OCI-LY7 (cell line): ENCODE results near the gene DIP2C. TPM values are rescaled to one million over a fixed set of nuclear protein-coding genes. Genes with fewer than 3 reads are reported as not detected.

Source experiments
- BruUV-seq: library from RNA; stranded (reverse); fragments of 400-500 nt; replicated peaks from 2 replicates; lab custom pipeline; 2021; lab: Mats Ljungman, UMichigan
- CTCF ChIA-PET: fragments of 300-600 bp; sonication (Branson Sonifier 250); formaldehyde crosslinking; loops from one replicate; lab custom pipeline; 2022; ENCODE audit warnings: antibody characterized with exemption; ENCODE audit not compliant: unreplicated experiment; lab: Charles Lee
- POLR2A ChIA-PET: fragments of 300-600 bp; sonication (Branson Sonifier 250); formaldehyde crosslinking; loops from one replicate; lab custom pipeline; 2022; ENCODE audit warnings: antibody characterized with exemption; lab: Charles Lee
- DNase-seq: peaks from one replicate; pipeline ENCODE4 v3.0.0-alpha.2; 2015; ENCODE audit warnings: low spot score
- H2AFZ ChIP-seq: fragments of 200-600 bp; sonication (generic), shearing (Covaris generic); 2 replicates; pipeline ENCODE4 v1.6.1; 2014; ENCODE audit warnings: mild to moderate bottlenecking, antibody characterized with exemption, low read length, moderate library complexity
- H3K27ac ChIP-seq: fragments of 200-600 bp; sonication (generic); 2 replicates; pipeline ENCODE4 v1.5.1; 2014; ENCODE audit warnings: mixed run types, low read depth, mild to moderate bottlenecking, moderate library complexity, low read length, inconsistent platforms; ENCODE audit not compliant: poor library complexity, severe bottlenecking
- H3K36me3 ChIP-seq: fragments of 200-600 bp; sonication (generic); 2 replicates; pipeline ENCODE4 v1.6.1; 2014; ENCODE audit warnings: mild to moderate bottlenecking, antibody characterized with exemption, low read length, moderate library complexity, mixed read lengths; ENCODE audit not compliant: insufficient read depth
- H3K4me1 ChIP-seq: fragments of 200-600 bp; sonication (generic); 2 replicates; pipeline ENCODE4 v1.5.1; 2014; ENCODE audit warnings: mild to moderate bottlenecking, low read length; ENCODE audit not compliant: insufficient read depth, poor library complexity, severe bottlenecking
- H3K4me2 ChIP-seq: fragments of 200-600 bp; sonication (generic); 2 replicates; pipeline ENCODE4 v1.6.1; 2014; ENCODE audit warnings: mild to moderate bottlenecking, low read length
- H3K4me3 ChIP-seq: fragments of 200-600 bp; sonication (generic); 2 replicates; pipeline ENCODE4 v1.5.1; 2014; ENCODE audit warnings: mild to moderate bottlenecking, low read depth, low read length; ENCODE audit not compliant: poor library complexity, severe bottlenecking
- H3K79me2 ChIP-seq: fragments of 200-600 bp; sonication (generic); 2 replicates; pipeline ENCODE4 v1.6.1; 2016; ENCODE audit warnings: low read depth, mild to moderate bottlenecking, low read length, moderate library complexity, mixed read lengths; ENCODE audit not compliant: insufficient read depth
- H3K9me2 ChIP-seq: fragments of 200-600 bp; sonication (generic); 2 replicates; pipeline ENCODE4 v1.6.1; 2016; ENCODE audit warnings: mild to moderate bottlenecking, low read length, mixed read lengths; ENCODE audit not compliant: insufficient read depth
- H3K9me3 ChIP-seq: fragments of 200-600 bp; sonication (generic); 2 replicates; pipeline ENCODE4 v1.6.1; 2014; ENCODE audit warnings: mild to moderate bottlenecking, mixed run types, low read length, mixed read lengths
- H4K20me1 ChIP-seq: fragments of 200-600 bp; sonication (generic); 2 replicates; pipeline ENCODE4 v1.6.1; 2014; ENCODE audit warnings: mild to moderate bottlenecking, antibody characterized with exemption, low read length, moderate library complexity, mixed read lengths; ENCODE audit not compliant: insufficient read depth
- EZH2phosphoT487 ChIP-seq: fragments of 200-600 bp; sonication (generic); IDR thresholded peaks from 2 replicates; pipeline ENCODE4 v1.6.1; 2018; ENCODE audit warnings: low read depth, borderline replicate concordance, mild to moderate bottlenecking, mixed run types, antibody characterized with exemption, low read length, moderate library complexity, mixed read lengths
- intact Hi-C: fragments of 100-400 bp; cut with micrococcal nuclease; formaldehyde crosslinking; loops from one replicate; pipeline ENCODE4 v1.10.0; 2022; ENCODE audit not compliant: unreplicated experiment
- total RNA-seq, 2 experiments: library from RNA; depleted of rRNA in 1 of 2; stranded (reverse); fragments of >200 nt in 1 of 2; shearing (Covaris generic) in 1 of 2; gene quantifications; 2 replicates each; pipeline ENCODE4 v1.2.3, GENCODE V29; 2014 to 2022
- TF ChIP-seq, protein P1 (sequence below): fragments of 200-600 bp; sonication (generic); conservative IDR thresholded peaks from 2 replicates; pipeline ENCODE4 v1.5.1; 2014; ENCODE audit warnings: mild to moderate bottlenecking, antibody characterized with exemption, low read length, moderate library complexity, mixed read lengths

Gene DIP2C
- total RNA-seq, 2 experiments from 2014 or later, result 10.9 to 29.5 TPM

GRCh38 chr10:283916-284356, 405.5 kb downstream of the DIP2C start:
- Histone ChIP-seq H3K4me3 (no peak overlapping the region), H3K4me1 (peaks cover 34% of the 10 kb centered on the region), H3K79me2 (no peaks in the 10 kb centered on the region), H3K27ac (no peak overlapping the region), H3K9me2 (no peaks in the 10 kb centered on the region), H3K4me2 (no peak overlapping the region), H2AFZ (no peak overlapping the region), H3K36me3 (peaks cover 92% of the 10 kb centered on the region), H4K20me1 (no peaks in the 10 kb centered on the region), H3K9me3 (no peaks in the 10 kb centered on the region)
- no TSS peak for BruUV-seq
- no peak for DNase-seq
- intact Hi-C loops, result no loop called here
- POLR2A ChIA-PET, result interaction anchor here (0.7 kb wide), 1 partner anchor 577 kb away, joined by 3 read pairs; no protein-coding TSS in a partner anchor
- no peak for TF ChIP-seq EZH2phosphoT487
- TF ChIP-seq, protein P1, sequence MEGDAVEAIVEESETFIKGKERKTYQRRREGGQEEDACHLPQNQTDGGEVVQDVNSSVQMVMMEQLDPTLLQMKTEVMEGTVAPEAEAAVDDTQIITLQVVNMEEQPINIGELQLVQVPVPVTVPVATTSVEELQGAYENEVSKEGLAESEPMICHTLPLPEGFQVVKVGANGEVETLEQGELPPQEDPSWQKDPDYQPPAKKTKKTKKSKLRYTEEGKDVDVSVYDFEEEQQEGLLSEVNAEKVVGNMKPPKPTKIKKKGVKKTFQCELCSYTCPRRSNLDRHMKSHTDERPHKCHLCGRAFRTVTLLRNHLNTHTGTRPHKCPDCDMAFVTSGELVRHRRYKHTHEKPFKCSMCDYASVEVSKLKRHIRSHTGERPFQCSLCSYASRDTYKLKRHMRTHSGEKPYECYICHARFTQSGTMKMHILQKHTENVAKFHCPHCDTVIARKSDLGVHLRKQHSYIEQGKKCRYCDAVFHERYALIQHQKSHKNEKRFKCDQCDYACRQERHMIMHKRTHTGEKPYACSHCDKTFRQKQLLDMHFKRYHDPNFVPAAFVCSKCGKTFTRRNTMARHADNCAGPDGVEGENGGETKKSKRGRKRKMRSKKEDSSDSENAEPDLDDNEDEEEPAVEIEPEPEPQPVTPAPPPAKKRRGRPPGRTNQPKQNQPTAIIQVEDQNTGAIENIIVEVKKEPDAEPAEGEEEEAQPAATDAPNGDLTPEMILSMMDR, result no peak
- CTCF ChIA-PET, result no interaction called here

GRCh38 chr10:283140-283479, 406.4 kb downstream of the DIP2C start:
- no peak overlapping the region for H3K4me3 ChIP-seq
- DNase-seq, result no peak
- intact Hi-C loops, result no loop called here
- H3K27ac ChIP-seq, result no peak overlapping the region
- peaks cover 95% of the 10 kb centered on the region for H3K36me3 ChIP-seq
- peaks cover 26% of the 10 kb centered on the region for H3K4me1 ChIP-seq
- ChIA-PET POLR2A (interaction anchor here (0.7 kb wide), 1 partner anchor 577 kb away, joined by 3 read pairs; no protein-coding TSS in a partner anchor), CTCF (interaction anchor here (0.6 kb wide), 1 partner anchor 246 kb away, joined by 3 read pairs; no protein-coding TSS in a partner anchor)
- no peaks in the 10 kb centered on the region for H3K9me3 ChIP-seq
- no peaks in the 10 kb centered on the region for H4K20me1 ChIP-seq
- H2AFZ ChIP-seq, result no peak overlapping the region
- H3K9me2 ChIP-seq, result no peaks in the 10 kb centered on the region
- no peak overlapping the region for H3K4me2 ChIP-seq
- BruUV-seq, result no TSS peak
- no peak for TF ChIP-seq EZH2phosphoT487
- TF ChIP-seq, protein P1, result no peak
- no peaks in the 10 kb centered on the region for H3K79me2 ChIP-seq

GRCh38 chr10:282294-283139, 407.0 kb downstream of the DIP2C start:
- Histone ChIP-seq H2AFZ (no peak overlapping the region), H3K36me3 (peaks cover 89% of the 10 kb centered on the region), H3K4me1 (peaks cover 20% of the 10 kb centered on the region), H3K9me3 (no peaks in the 10 kb centered on the region), H3K27ac (no peak overlapping the region), H3K4me2 (no peak overlapping the region), H3K4me3 (no peak overlapping the region), H3K9me2 (no peaks in the 10 kb centered on the region), H4K20me1 (no peaks in the 10 kb centered on the region), H3K79me2 (no peaks in the 10 kb centered on the region)
- POLR2A ChIA-PET, result no interaction called here
- no peak for DNase-seq
- TF ChIP-seq, protein P1, result no peak
- TF ChIP-seq EZH2phosphoT487, result no peak
- intact Hi-C loops, result no loop called here
- CTCF ChIA-PET, result no interaction called here
- BruUV-seq, result no TSS peak
